HG02970 (cell line): ENCODE measurements around the gene HMX2.

Source experiments
- ATAC-seq: cut with Tn5 transposase; IDR thresholded peaks from one replicate; pipeline ENCODE4 v1.9.1; 2021; ENCODE audit warnings: mild to moderate bottlenecking, moderate library complexity, moderate number of reproducible peaks; ENCODE audit not compliant: unreplicated experiment, low FRiP score

HMX2 gene

GRCh38 chr10:123180101-123181090 is 32.5 kb downstream of the HMX2 start:
- no peak for ATAC-seq

DNA sequence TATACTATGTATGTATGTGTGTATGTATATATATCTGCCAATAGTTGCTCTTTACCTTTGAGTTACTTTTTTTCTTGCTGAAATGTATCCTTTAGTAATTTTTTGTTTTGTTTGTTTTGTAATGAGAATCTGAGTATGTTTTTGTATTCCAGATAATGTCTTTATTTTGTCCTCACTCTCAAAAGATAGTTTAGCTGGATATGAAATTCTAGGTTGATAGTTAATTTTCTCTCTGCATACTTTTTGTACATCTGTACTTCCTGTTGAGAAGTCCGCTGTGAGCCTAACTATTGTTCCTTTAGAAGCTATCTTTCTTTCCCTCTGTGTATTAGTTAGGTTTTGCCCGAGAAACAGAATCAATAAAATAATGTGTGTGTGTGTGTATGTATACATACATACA is 35.8 kb downstream of the HMX2 start:
- ATAC-seq = no peak

GRCh38 chr10:123187781-123188180 is 39.8 kb downstream of the HMX2 start:
- ATAC-seq = no peak

DNA sequence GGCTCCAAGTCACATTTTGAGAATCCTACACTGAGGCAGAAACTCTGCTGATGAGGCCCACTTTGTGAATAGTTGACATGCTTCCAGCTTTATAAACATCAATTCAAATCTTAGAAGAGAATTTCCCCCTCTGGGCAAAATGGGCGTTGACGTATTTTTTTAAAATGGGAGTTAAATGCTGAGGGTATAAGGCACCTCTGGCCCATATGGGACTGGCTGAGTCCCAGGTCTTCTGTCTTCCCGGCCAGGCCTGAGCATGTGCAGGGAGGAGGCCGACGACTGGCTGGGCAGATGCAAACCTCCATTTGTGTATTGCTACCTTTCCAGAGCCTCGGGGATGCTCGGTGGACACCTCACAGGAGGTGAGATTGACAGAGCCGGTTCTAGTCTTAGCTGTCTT is 44.0 kb downstream of the HMX2 start:
- ATAC-seq = no peak

- no peak for ATAC-seq
These were observed 46.1 kb downstream of the HMX2 start for GRCh38 chr10:123194056-123194455.
